HepG2 (cell line): Measurements from ENCODE around the gene ASCL2. TPM values are rescaled to one million over a fixed set of nuclear protein-coding genes. Genes with fewer than 3 reads are reported as not detected.

Experiments
- ATAC-seq: fragments of 200-7000 bp; cut with Tn5 transposase; 3 replicates; pipeline ENCODE4 v1.9.1; 2020; ENCODE audit warnings: mild to moderate bottlenecking, moderate library complexity
- BruUV-seq: library from RNA; stranded (reverse); fragments of 400-500 nt; replicated peaks from 2 replicates; lab custom pipeline; 2021; lab: Mats Ljungman, UMichigan
- CTCF ChIA-PET: fragments of 300-600 bp; formaldehyde crosslinking; extraction: SDS; loops from one replicate; lab custom pipeline; 2021; ENCODE audit warnings: low total read pairs, inconsistent platforms, low intra/inter-chr PET ratio; lab: Yijun Ruan, JAX
- POLR2A ChIA-PET: fragments of 350-600 bp; sonication (Branson Sonifier 250); formaldehyde crosslinking; loops from one replicate; lab custom pipeline; 2020; ENCODE audit warnings: antibody characterized with exemption, inconsistent platforms; lab: Yijun Ruan, JAX
- DNase-seq: peaks from one replicate; pipeline ENCODE4 v3.0.0-alpha.2; 2015; ENCODE audit warnings: low spot score
- FAIRE-seq: peaks from 3 replicates; lab custom pipeline; 2011; peaks lifted over from hg19 to GRCh38; lab: Jason Lieb, UNC
- H2AFZ ChIP-seq: one replicate; pipeline ENCODE4 v1.6.1; 2011; ENCODE audit warnings: low read length, inconsistent platforms
- H3K27ac ChIP-seq: fragments of 300-600 bp; 3 replicates; pipeline ENCODE4 v1.8.0; 2011; ENCODE audit warnings: mixed run types, mild to moderate bottlenecking, mixed read lengths, low read length, inconsistent platforms; ENCODE audit not compliant: insufficient read depth; ENCODE audit errors: extremely low read length
- H3K27me3 ChIP-seq, 2 experiments: fragments of 200-600 bp in 1 of 2; 2 replicates in 1 of 2; 3 replicates in 1 of 2; pipeline versions ENCODE4 v1.6.0 to v1.8.0; 2011; ENCODE audit warnings: low read length in 2 of 2, mild to moderate bottlenecking in 2 of 2, moderate library complexity in 2 of 2, inconsistent platforms in 1 of 2; ENCODE audit not compliant: insufficient read depth in 2 of 2, control insufficient read depth in 1 of 2
- H3K36me3 ChIP-seq, 2 experiments: fragments of 200-600 bp in 1 of 2; replicated peaks in 1 of 2; 2 replicates in 1 of 2; 3 replicates in 1 of 2; pipeline versions ENCODE4 v1.5.1 to v1.8.0; 2011; ENCODE audit warnings: low read length in 2 of 2, inconsistent platforms in 1 of 2; ENCODE audit not compliant: insufficient read depth in 2 of 2, control insufficient read depth in 1 of 2
- H3K4me1 ChIP-seq: 2 replicates; pipeline ENCODE4 v1.5.1; 2012; ENCODE audit warnings: low read length, inconsistent platforms; ENCODE audit not compliant: insufficient read depth
- H3K4me2 ChIP-seq: 2 replicates; pipeline ENCODE4 v1.6.0; 2011; ENCODE audit warnings: low read depth, low read length, inconsistent platforms
- H3K4me3 ChIP-seq, 3 experiments: fragments of 200-600 bp in 1 of 3; sonication (generic), shearing (Covaris generic) in 1 of 3; replicated peaks in 1 of 3; 2 replicates each; pipeline ENCODE4 v1.5.1; 2011 to 2016; ENCODE audit warnings: low read length in 3 of 3, inconsistent platforms in 2 of 3, low read depth in 2 of 3, mild to moderate bottlenecking in 2 of 3, control low read depth in 1 of 3, mixed read lengths in 1 of 3; ENCODE audit not compliant: insufficient read depth in 1 of 3
- H3K79me2 ChIP-seq: one replicate; pipeline ENCODE4 v1.6.1; 2011; ENCODE audit warnings: low read length, inconsistent platforms; ENCODE audit not compliant: insufficient read depth
- H3K9ac ChIP-seq: 2 replicates; pipeline ENCODE4 v1.6.0; 2011; ENCODE audit warnings: mild to moderate bottlenecking, low read depth, low read length, inconsistent platforms; ENCODE audit not compliant: insufficient read depth
- H3K9me3 ChIP-seq: 2 replicates; pipeline ENCODE4 v1.5.1; 2012; ENCODE audit warnings: mild to moderate bottlenecking, low read length
- H4K20me1 ChIP-seq: 2 replicates; pipeline ENCODE4 v1.6.0; 2011; ENCODE audit warnings: inconsistent platforms, mild to moderate bottlenecking, low read length, moderate library complexity; ENCODE audit not compliant: insufficient read depth
- AFF4 ChIP-seq: sonication (generic); formaldehyde crosslinking; IDR thresholded peaks from 2 replicates; pipeline ENCODE4 v1.4.0; 2020; ENCODE audit warnings: missing genetic modification reagents
- CSRNP2 ChIP-seq: sonication (generic); formaldehyde crosslinking; conservative IDR thresholded peaks from 2 replicates; pipeline ENCODE4 v1.8.0; 2022; ENCODE audit warnings: low read depth, missing genetic modification reagents
- FOXO1 ChIP-seq: sonication (generic); formaldehyde crosslinking; IDR thresholded peaks from 2 replicates; pipeline ENCODE4 v1.4.0; 2020; ENCODE audit warnings: missing genetic modification reagents
- GABPA ChIP-seq, 2 experiments: IDR thresholded peaks; 2 replicates each; pipeline ENCODE4 v1.6.1; 2011 to 2016; ENCODE audit warnings: low read depth in 2 of 2, low read length in 1 of 2, missing biosample characterization in 1 of 2, missing genetic modification characterization in 1 of 2
- KLF11 ChIP-seq: IDR thresholded peaks from 2 replicates; pipeline ENCODE4 v1.6.1; 2016; ENCODE audit warnings: missing compliant biosample characterization
- NR2F1 ChIP-seq, 2 experiments: fragments of 450-650 bp in 1 of 2; formaldehyde crosslinking in 1 of 2; IDR thresholded peaks; 2 replicates each; pipeline versions ENCODE4 v1.5.0 to v1.6.1; 2016 to 2020; ENCODE audit warnings: mild to moderate bottlenecking in 1 of 2, missing compliant biosample characterization in 1 of 2, missing genetic modification reagents in 1 of 2, moderate library complexity in 1 of 2
- RELA ChIP-seq: sonication (generic); formaldehyde crosslinking; IDR thresholded peaks from 2 replicates; pipeline ENCODE4 v1.4.0; 2020; ENCODE audit warnings: missing genetic modification reagents
- RFX5 ChIP-seq: IDR thresholded peaks from 2 replicates; pipeline ENCODE4 v1.6.1; 2011; ENCODE audit warnings: low read depth, low read length, improper control_type of control experiment
- SIX4 ChIP-seq: sonication (generic); formaldehyde crosslinking; IDR thresholded peaks from 2 replicates; pipeline ENCODE4 v1.4.0; 2020; ENCODE audit warnings: missing genetic modification reagents
- SOX5 ChIP-seq: IDR thresholded peaks from 2 replicates; pipeline ENCODE4 v1.6.1; 2016; ENCODE audit warnings: borderline replicate concordance
- ZNF451 ChIP-seq: sonication (generic); formaldehyde crosslinking; IDR thresholded peaks from 2 replicates; pipeline ENCODE4 v1.5.0; 2020; ENCODE audit warnings: mild to moderate bottlenecking, missing genetic modification reagents
- ZNF558 ChIP-seq: sonication (generic); formaldehyde crosslinking; IDR thresholded peaks from 2 replicates; pipeline ENCODE4 v1.9.0; 2022; ENCODE audit warnings: mild to moderate bottlenecking, missing genetic modification reagents, borderline replicate concordance
- ZNF580 ChIP-seq: IDR thresholded peaks from 2 replicates; pipeline ENCODE4 v1.6.1; 2016; ENCODE audit warnings: low read depth, borderline replicate concordance
- ZNF660 ChIP-seq: sonication (generic); formaldehyde crosslinking; IDR thresholded peaks from 2 replicates; pipeline ENCODE4 v1.5.1; 2020; ENCODE audit warnings: mild to moderate bottlenecking, low read depth, missing genetic modification reagents, borderline replicate concordance
- WGBS: methylation state at CpG from one replicate; pipeline ENCODE4 v1.1.6; 2017; ENCODE audit warnings: low lambda C conversion rate; 5-methylcytosine and 5-hydroxymethylcytosine counted together
- in situ Hi-C: cut with HindIII; loops from 2 replicates; pipeline ENCODE4 v1.10.0; 2017; ENCODE audit warnings: low pct_unique_long_range_greater_than_20kb; ENCODE audit not compliant: extremely low pct_ligation_motif_present
- intact Hi-C: fragments of 100-400 bp; cut with micrococcal nuclease; formaldehyde crosslinking; loops from one replicate; pipeline ENCODE4 v1.10.0; 2022; ENCODE audit not compliant: unreplicated experiment
- polyA plus RNA-seq, 8 experiments: library from polyadenylated mRNA; depleted of rRNA in 3 of 8; stranded (reverse) in 7 of 8; unstranded in 1 of 8; fragments of >200 nt; fragmentation: Illumina TruSeq in 4 of 8; extraction: Trizol in 4 of 8; gene quantifications; 2 replicates each; pipeline versions ENCODE4 v1.2.1 to v1.2.3, GENCODE V29; 2011 to 2016; ENCODE audit warnings: low read depth in 4 of 8, missing spikeins in 1 of 8, mixed read lengths in 1 of 8; ENCODE audit not compliant: insufficient read depth in 1 of 8
- total RNA-seq, 5 experiments: library from RNA; depleted of rRNA; stranded (reverse); fragments of >200 nt; fragmentation: Illumina TruSeq; extraction: Trizol; gene quantifications; 2 replicates each; pipeline ENCODE4 v1.2.3, GENCODE V29; 2016; ENCODE audit warnings: low read depth in 1 of 5

Gene ASCL2
- total and polyA plus RNA-seq, 2 of the 13 experiments (the other 11 are each of a cell fraction or from before 2014, with no cell fraction given), result 0.07 TPM; not detected in 1

- TF ChIP-seq GABPA (IDR thresholded peaks at IDR 0.05; ENCODE audit: low read depth, low read length) (peak; percentile 45), GABPA (CRISPR knock-in tag; IDR thresholded peaks at IDR 0.05; ENCODE audit: low read depth) (0 out of 2 replicates have a peak, but pooled peaks have one; percentile 28)
These were observed 31.4 kb upstream of the ASCL2 start, which contains the start of the genes C11orf21 and TSPAN32 (continued) for GRCh38 chr11:2301631-2302305.

- peaks cover 2 to 20% of the 10 kb centered on the region in 2 experiments; a peak in 2 of 5 replicates for H3K27me3 ChIP-seq
- H3K9me3 ChIP-seq, result no peaks in the 10 kb centered on the region
- DNase-seq (no peak), FAIRE-seq (no peak), ATAC-seq (no peak)
- H3K9ac ChIP-seq, result no peak overlapping the region
- WGBS, result 55% methylated on average over 7 of the region's 24 CpGs
- no peaks in the 10 kb centered on the region for H4K20me1 ChIP-seq
- no peaks in the 10 kb centered on the region for H3K79me2 ChIP-seq
- no peak overlapping the region for H3K4me3 ChIP-seq
- BruUV-seq, result no TSS peak
- H3K4me1 ChIP-seq, result peaks cover 29% of the 10 kb centered on the region
- intact Hi-C loops (no loop called here), in situ Hi-C loops (no loop called here)
- no peaks in the 10 kb centered on the region for H3K36me3 ChIP-seq
- POLR2A ChIA-PET, result no interaction called here
- CTCF ChIA-PET, result interaction anchor here (3.6 kb wide), 1 partner anchor 103 kb away, joined by 72 read pairs; no protein-coding TSS in a partner anchor
- no peak overlapping the region for H3K27ac ChIP-seq
- no peak overlapping the region for H2AFZ ChIP-seq
- H3K4me2 ChIP-seq, result no peak overlapping the region
- TF ChIP-seq NR2F1 (CRISPR knock-in tag; IDR thresholded peaks at IDR 0.05) (no peak), SOX5 (CRISPR knock-in tag) (no peak), ZNF660 (CRISPR knock-in tag) (no peak), AFF4 (CRISPR knock-in tag) (no peak), FOXO1 (CRISPR knock-in tag) (no peak), ZNF451 (no peak), SIX4 (CRISPR knock-in tag) (no peak), CSRNP2 (CRISPR knock-in tag) (no peak), RELA (CRISPR knock-in tag) (no peak), ZNF558 (no peak), RFX5 (no peak), ZNF580 (CRISPR knock-in tag) (no peak), KLF11 (CRISPR knock-in tag) (no peak)
These were observed 30.7 kb upstream of the ASCL2 start for GRCh38 chr11:2300936-2301630.
